ENCODE measurements around the gene TOX2.

The TOX2 gene

GRCh38 chr20:43906505-43907034, 8.1 kb upstream of the TOX2 start:
- DNase-seq (ENCODE audit: low spot score in 2 of 2) (no peak), ATAC-seq (ENCODE audit: low read depth) (no peak)
- no peaks in the 10 kb centered on the region for H3K27me3 Mint-ChIP-seq
- no peak overlapping the region for H3K4me3 Mint-ChIP-seq
- peaks cover 2% of the 10 kb centered on the region for H3K36me3 Mint-ChIP-seq
- H3K4me1 Mint-ChIP-seq = peaks cover 13% of the 10 kb centered on the region
- no peak overlapping the region for H3K27ac Mint-ChIP-seq
- H3K9me3 Mint-ChIP-seq = peaks cover 4% of the 10 kb centered on the region

DNA sequence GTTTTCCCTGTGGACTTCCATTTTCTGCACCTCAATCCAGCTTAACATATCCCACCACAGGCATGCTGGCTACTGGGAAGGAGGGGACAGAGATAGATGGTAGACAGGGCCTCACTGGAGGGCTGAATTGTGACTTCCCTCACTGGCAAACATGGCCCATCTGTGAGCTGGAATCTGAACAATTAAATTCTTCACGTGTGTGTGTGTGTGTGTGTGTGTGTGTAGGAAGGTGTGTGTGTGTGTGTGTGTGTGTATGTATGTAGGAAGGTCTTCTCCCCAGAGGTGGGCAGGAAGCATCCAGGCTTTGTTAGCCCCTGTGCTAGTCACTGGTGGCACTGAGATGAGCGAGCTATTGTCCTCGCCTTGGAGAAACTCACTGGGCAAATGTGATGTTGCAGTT, 5.4 kb upstream of the TOX2 start:
- Mint-ChIP-seq H3K36me3 (no peaks in the 10 kb centered on the region), H3K4me3 (no peak overlapping the region), H3K9me3 (peaks cover 9% of the 10 kb centered on the region), H3K4me1 (peaks cover 13% of the 10 kb centered on the region), H3K27me3 (peaks cover 4% of the 10 kb centered on the region), H3K27ac (no peak overlapping the region)
- ATAC-seq (ENCODE audit: low read depth) (no peak), DNase-seq (ENCODE audit: low spot score in 2 of 2) (no peak)

GRCh38 chr20:43909720-43910119, 4.9 kb upstream of the TOX2 start:
- ATAC-seq (ENCODE audit: low read depth) (peak; percentile 70), DNase-seq (ENCODE audit: low spot score in 2 of 2) (no peak)
- H3K27me3 Mint-ChIP-seq = peaks cover 4% of the 10 kb centered on the region
- H3K27ac Mint-ChIP-seq = no peak overlapping the region
- H3K4me3 Mint-ChIP-seq = peak overlapping the region; percentile 2
- H3K9me3 Mint-ChIP-seq = peaks cover 9% of the 10 kb centered on the region
- H3K4me1 Mint-ChIP-seq = peaks cover 13% of the 10 kb centered on the region
- H3K36me3 Mint-ChIP-seq = no peaks in the 10 kb centered on the region

- Mint-ChIP-seq H3K9me3 (peaks cover 9% of the 10 kb centered on the region), H3K4me3 (peak overlapping the region; percentile 35), H3K27ac (no peak overlapping the region), H3K4me1 (peaks cover 19% of the 10 kb centered on the region), H3K36me3 (no peaks in the 10 kb centered on the region), H3K27me3 (peaks cover 10% of the 10 kb centered on the region)
- no peak for ATAC-seq (ENCODE audit: low read depth)
- no peak for DNase-seq (ENCODE audit: low spot score in 2 of 2)
Observed at GRCh38 chr20:43910564-43910963, 4.1 kb upstream of the TOX2 start.

DNA sequence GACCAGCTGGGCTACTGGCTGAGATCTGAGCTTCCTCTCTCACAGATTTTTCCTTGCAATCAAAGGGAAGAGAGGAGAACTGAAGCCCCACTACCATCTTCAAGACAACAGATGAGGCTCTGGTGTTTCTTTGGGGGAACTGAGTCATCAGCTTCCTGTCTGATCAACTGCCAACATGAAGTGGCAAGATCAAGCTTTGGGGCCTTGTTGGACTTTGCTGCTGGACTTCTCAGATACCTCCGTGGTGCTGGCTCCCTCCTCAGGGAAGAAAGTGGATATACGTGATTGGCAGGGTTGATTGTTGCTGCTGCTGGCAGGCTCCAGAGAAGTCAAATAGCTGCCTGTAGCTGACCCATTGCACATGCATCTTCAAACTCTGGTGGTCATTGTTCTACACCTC, 3.6 kb upstream of the TOX2 start:
- DNase-seq (ENCODE audit: low spot score in 2 of 2) (no peak), ATAC-seq (ENCODE audit: low read depth) (no peak)
- peaks cover 19% of the 10 kb centered on the region for H3K4me1 Mint-ChIP-seq
- H3K9me3 Mint-ChIP-seq = peaks cover 9% of the 10 kb centered on the region
- no peak overlapping the region for H3K27ac Mint-ChIP-seq
- no peak overlapping the region for H3K4me3 Mint-ChIP-seq
- no peaks in the 10 kb centered on the region for H3K36me3 Mint-ChIP-seq
- peaks cover 10% of the 10 kb centered on the region for H3K27me3 Mint-ChIP-seq

DNA sequence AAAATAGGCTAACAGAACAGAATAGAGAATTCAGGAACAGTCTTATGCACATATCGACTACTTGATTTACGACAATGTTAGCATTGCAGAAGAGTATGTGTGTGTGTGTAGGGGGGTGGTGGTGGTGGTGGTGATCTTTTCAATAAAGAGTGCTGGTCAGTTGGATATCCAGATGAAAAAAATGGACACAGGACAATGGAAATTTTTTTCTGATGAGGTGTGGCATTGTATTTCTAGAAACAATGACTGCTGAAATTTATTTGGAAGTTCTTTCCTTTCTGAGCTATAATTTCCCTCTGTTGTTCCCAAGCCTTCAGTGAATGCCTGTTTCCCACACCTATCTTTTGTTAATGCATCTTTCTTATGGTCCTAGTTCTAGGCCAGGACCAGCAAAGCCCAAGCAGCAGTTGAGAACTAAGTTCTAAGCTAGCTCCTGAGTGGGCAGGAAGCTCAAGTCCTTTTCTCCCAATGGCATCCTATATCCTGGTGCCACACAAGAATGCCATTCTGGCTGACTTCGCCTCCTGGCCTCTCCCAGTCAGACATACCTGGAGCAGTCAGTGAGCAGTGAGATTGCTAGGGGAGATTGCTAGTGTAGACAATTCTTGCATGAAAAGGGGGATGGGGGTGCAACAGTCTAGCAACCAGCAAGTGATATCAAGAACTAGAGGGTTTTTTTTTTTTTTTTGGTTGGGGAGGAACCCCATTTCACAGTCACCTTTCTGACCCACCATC, 1.2 kb upstream of the TOX2 start:
- H3K27ac Mint-ChIP-seq = no peak overlapping the region
- H3K4me3 Mint-ChIP-seq = peak overlapping the region; percentile 68

DNA sequence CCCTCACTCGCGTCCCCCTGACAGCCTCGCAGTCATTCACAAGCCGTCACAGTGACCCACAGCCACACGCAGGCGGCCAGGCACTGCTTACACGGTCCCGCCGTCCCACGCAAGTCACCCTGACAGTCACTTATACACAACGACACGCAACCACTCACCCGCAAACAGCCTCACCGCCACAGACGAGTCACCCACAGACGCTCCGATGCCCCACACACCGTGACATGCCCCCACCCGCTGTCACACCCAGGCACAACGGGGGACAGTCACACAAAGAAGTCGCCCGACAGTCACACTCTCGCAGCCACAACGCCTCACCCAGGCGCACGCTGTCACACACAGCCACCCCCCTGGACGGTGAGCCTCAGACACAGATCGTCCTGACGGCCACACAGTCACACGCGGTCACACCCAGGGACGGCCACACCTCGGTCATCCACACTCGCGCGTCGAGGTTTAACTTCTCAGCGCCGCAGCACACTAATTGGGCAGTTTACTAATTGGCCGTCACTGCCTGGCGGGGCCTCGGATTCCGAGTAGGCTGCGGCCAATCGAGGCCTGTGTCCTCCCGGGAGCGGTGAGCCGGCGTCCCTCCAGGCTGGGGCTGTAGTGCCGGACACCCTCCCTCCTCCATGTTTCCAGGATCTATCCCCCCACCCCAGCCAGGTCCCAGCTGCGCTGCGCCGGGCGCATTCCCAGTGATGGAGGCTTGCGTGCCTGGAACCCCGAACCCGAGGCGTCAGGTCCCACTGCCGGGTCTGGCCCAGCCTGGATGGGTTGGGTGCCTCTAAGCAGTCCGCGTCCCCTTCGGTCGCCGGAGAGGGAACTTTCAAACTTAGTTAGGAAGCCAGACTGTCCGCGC, 790 bp downstream of the TOX2 start:
- H3K9me3 Mint-ChIP-seq = peaks cover 5% of the 10 kb centered on the region
- H3K36me3 Mint-ChIP-seq = no peaks in the 10 kb centered on the region
- peaks cover 12% of the 10 kb centered on the region for H3K27me3 Mint-ChIP-seq
- H3K27ac Mint-ChIP-seq = peak overlapping the region; percentile 3
- peak; percentile 44 for ATAC-seq (ENCODE audit: low read depth)
- peak in 1 of 2 donors; percentile 23 for DNase-seq (ENCODE audit: low spot score in 2 of 2)
- peak overlapping the region; percentile 88 for H3K4me3 Mint-ChIP-seq
- peaks cover 15% of the 10 kb centered on the region for H3K4me1 Mint-ChIP-seq

More for the DNA sequence above, 1.2 kb upstream of the TOX2 start:
- Mint-ChIP-seq H3K36me3 (no peaks in the 10 kb centered on the region), H3K27me3 (peaks cover 12% of the 10 kb centered on the region), H3K9me3 (peaks cover 7% of the 10 kb centered on the region), H3K4me1 (peaks cover 25% of the 10 kb centered on the region)
- no peak for ATAC-seq (ENCODE audit: low read depth)
- DNase-seq (ENCODE audit: low spot score in 2 of 2) = no peak

DNA sequence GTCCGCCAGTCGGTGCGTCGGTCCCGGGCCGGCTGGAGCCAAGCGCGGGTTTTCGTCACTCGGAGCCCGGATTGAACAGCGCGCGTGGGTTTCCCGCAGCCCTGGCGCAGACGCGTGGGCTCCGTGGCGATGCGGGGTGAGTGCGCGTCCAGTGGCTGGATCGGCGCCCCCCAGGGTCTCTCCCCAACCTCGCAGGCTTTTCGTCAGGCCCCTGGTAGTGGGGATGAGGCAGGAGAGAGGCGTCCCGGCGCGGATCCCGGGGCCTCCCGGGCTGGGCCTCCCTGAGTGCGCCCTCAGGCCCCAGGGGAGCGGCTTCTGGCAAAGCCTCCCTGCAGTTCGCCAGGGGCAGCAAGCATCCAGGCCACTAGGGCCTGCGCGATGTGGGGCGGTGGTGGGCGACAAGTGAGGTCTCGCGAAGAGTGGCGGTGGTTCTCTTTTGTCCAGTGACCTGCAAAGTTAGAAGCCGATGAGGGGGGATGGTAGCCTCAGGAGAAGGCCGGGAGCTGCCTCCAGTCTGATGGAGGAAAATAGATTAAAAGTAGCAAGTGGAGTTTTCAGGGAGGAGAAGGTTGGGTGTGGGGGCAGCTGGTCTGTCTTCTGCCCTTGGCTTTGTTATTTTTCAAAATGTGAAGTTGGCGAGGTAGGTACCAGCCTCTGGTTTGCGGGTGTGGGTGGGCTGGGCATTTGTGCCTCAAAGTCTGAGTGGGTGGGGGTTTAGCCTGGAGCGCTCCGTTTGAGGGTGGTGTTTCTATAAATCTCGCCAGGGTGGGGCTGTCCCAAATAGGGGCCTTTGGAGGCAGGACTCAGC, 1.6 kb downstream of the TOX2 start:
- DNase-seq (ENCODE audit: low spot score in 2 of 2) = no peak
- no peak for ATAC-seq (ENCODE audit: low read depth)
- no peak overlapping the region for H3K27ac Mint-ChIP-seq
- peaks cover 5% of the 10 kb centered on the region for H3K9me3 Mint-ChIP-seq
- H3K4me1 Mint-ChIP-seq = peaks cover 12% of the 10 kb centered on the region
- peak overlapping the region; percentile 88 for H3K4me3 Mint-ChIP-seq
- H3K27me3 Mint-ChIP-seq = peaks cover 12% of the 10 kb centered on the region
- H3K36me3 Mint-ChIP-seq = no peaks in the 10 kb centered on the region

- ATAC-seq (ENCODE audit: low read depth) (no peak), DNase-seq (ENCODE audit: low spot score in 2 of 2) (no peak)
- peaks cover 12% of the 10 kb centered on the region for H3K27me3 Mint-ChIP-seq
- H3K4me3 Mint-ChIP-seq = no peak overlapping the region
- peaks cover 5% of the 10 kb centered on the region for H3K9me3 Mint-ChIP-seq
- H3K36me3 Mint-ChIP-seq = no peaks in the 10 kb centered on the region
- peaks cover 12% of the 10 kb centered on the region for H3K4me1 Mint-ChIP-seq
- H3K27ac Mint-ChIP-seq = no peak overlapping the region
Observed at GRCh38 chr20:43916881-43917371, 2.3 kb downstream of the TOX2 start.

DNA sequence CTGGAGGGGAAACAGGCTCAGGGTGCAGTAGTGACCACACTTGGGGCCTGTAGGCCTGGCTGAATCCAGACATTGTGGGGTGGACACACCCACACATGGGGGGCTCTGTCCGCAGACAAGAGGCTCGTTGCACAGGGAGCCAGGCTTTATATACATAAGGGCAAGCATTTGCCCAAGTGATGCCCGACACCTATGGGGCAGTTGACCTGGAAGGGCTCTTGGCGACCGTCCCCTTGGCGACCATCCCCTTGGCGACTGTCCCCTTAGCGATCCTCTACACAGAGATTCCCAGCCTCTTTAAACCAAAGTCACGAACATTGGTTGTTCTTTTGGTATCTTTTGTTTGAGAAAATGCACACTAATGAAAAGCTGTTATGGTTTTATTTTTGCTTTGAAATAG, 2.7 kb downstream of the TOX2 start:
- no peak overlapping the region for H3K4me3 Mint-ChIP-seq
- no peak for ATAC-seq (ENCODE audit: low read depth)
- H3K9me3 Mint-ChIP-seq = peaks cover 3% of the 10 kb centered on the region
- H3K36me3 Mint-ChIP-seq = no peaks in the 10 kb centered on the region
- H3K27ac Mint-ChIP-seq = no peak overlapping the region
- no peak for DNase-seq (ENCODE audit: low spot score in 2 of 2)
- peaks cover 12% of the 10 kb centered on the region for H3K4me1 Mint-ChIP-seq
- peaks cover 12% of the 10 kb centered on the region for H3K27me3 Mint-ChIP-seq

DNA sequence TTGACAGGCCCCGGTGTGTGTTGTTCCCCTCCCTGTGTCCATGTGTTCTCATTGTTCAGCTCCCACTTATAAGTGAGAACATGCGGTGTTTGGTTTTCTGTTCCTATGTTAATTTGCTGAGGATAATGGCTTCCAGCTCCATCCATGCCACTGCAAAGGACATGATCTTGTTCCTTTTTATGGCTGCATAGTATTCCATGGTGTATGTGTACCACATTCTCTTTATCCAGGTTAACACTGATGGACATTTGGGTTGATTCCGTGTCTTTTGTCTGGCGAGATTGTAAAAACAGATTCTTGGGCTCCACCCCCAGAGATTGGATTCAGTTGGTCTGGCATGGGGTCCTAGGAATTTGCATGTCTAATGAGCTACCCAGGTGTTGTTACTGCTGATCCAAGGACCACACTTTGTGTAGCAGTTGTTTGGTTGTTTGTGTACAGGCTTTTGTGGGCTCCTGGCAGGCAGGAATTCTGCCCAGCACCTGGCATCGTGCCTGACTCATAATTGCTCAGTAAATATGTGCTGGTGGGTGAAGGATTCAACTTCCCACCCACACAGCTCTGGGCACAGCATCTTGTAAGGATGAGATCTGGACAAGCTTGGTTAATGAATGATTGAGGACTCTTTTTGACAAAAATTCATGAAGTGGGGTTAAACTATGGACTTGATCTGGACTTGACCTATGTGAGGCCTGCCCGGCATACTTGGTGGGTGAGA, 5.2 kb downstream of the TOX2 start:
- H3K27ac Mint-ChIP-seq = no peak overlapping the region
- H3K36me3 Mint-ChIP-seq = no peaks in the 10 kb centered on the region
- H3K27me3 Mint-ChIP-seq = peaks cover 13% of the 10 kb centered on the region
- ATAC-seq (ENCODE audit: low read depth) (no peak), DNase-seq (ENCODE audit: low spot score in 2 of 2) (no peak)
- H3K4me1 Mint-ChIP-seq = peaks cover 23% of the 10 kb centered on the region
- H3K9me3 Mint-ChIP-seq = no peaks in the 10 kb centered on the region
- no peak overlapping the region for H3K4me3 Mint-ChIP-seq

GRCh38 chr20:43920797-43921196, 6.1 kb downstream of the TOX2 start:
- H3K36me3 Mint-ChIP-seq = no peaks in the 10 kb centered on the region
- no peak for DNase-seq (ENCODE audit: low spot score in 2 of 2)
- no peak overlapping the region for H3K27ac Mint-ChIP-seq
- H3K4me1 Mint-ChIP-seq = peaks cover 26% of the 10 kb centered on the region
- H3K27me3 Mint-ChIP-seq = peaks cover 9% of the 10 kb centered on the region
- ATAC-seq (ENCODE audit: low read depth) = no peak
- H3K4me3 Mint-ChIP-seq = no peak overlapping the region
- H3K9me3 Mint-ChIP-seq = no peaks in the 10 kb centered on the region

DNA sequence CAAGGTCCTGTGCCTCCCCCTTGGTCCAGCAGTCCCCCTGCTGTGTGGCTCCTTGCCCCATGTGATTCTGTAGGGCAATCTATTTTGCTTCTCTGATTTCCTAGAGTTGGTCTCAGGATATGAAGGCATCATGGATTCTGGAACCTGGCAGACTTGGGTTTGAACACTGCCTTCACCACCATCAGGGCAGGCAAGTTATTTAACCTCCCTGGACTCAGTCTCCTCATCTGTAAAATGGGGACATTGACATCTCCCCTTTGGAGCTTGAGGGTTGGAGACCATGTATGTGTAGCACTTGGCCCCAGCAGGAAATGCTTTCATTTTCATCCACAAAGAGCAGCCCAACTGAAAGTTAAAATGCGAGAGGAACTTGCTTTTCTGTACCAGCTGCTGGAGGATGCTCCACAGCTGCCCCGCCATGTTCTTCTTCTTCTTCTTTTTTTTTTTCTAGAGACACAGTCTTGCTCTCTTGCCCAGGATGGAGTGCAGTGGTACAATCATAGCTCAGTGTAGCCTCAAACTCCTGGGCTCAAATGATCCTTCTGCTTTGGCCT, 6.7 kb downstream of the TOX2 start:
- peaks cover 8% of the 10 kb centered on the region for H3K27me3 Mint-ChIP-seq
- peaks cover 25% of the 10 kb centered on the region for H3K4me1 Mint-ChIP-seq
- H3K4me3 Mint-ChIP-seq = no peak overlapping the region
- no peak overlapping the region for H3K27ac Mint-ChIP-seq
- H3K36me3 Mint-ChIP-seq = no peaks in the 10 kb centered on the region
- no peaks in the 10 kb centered on the region for H3K9me3 Mint-ChIP-seq
- ATAC-seq (ENCODE audit: low read depth) (peak; percentile 31), DNase-seq (ENCODE audit: low spot score in 2 of 2) (no peak)
